GM18517 (cell line): ENCODE results near the gene GOLPH3.
"Not testable (repeated sequence)": the region's sequence is repeated elsewhere in the genome, so short reads cannot be mapped to it uniquely, and the experiment has no call there.

Source experiments
- ATAC-seq: cut with Tn5 transposase; IDR thresholded peaks from one replicate; pipeline ENCODE4 v1.9.1; 2021; ENCODE audit warnings: mild to moderate bottlenecking, moderate library complexity; ENCODE audit not compliant: unreplicated experiment

GOLPH3 gene

GRCh38 chr5:32138839-32139493 is 35.2 kb downstream of the GOLPH3 start:
- ATAC-seq, result no peak

GRCh38 chr5:32136342-32136741 is 37.8 kb downstream of the GOLPH3 start:
- no peak for ATAC-seq

- no peak for ATAC-seq
Observed at GRCh38 chr5:32135086-32135485, 39.0 kb downstream of the GOLPH3 start.

GRCh38 chr5:32132757-32133156 is 41.4 kb downstream of the GOLPH3 start:
- no peak for ATAC-seq

GRCh38 chr5:32131604-32132003 is 42.5 kb downstream of the GOLPH3 start:
- no peak for ATAC-seq

GRCh38 chr5:32130865-32131264 is 43.3 kb downstream of the GOLPH3 start:
- ATAC-seq, result no peak

- no peak for ATAC-seq
Observed at GRCh38 chr5:32129074-32129598, 45.0 kb downstream of the GOLPH3 start.

- no peak for ATAC-seq
Observed at GRCh38 chr5:32127711-32128110, 46.4 kb downstream of the GOLPH3 start.

- no peak for ATAC-seq
Observed at GRCh38 chr5:32126691-32127090, 47.4 kb downstream of the GOLPH3 start.

- ATAC-seq, result no peak
Observed at GRCh38 chr5:32123889-32124676, 50.0 kb downstream of the GOLPH3 start.

- no peak for ATAC-seq
Observed at GRCh38 chr5:32123058-32123805, 50.9 kb downstream of the GOLPH3 start.

GRCh38 chr5:32118922-32119321 is 55.2 kb downstream of the GOLPH3 start:
- ATAC-seq, result not testable (repeated sequence)

- no peak for ATAC-seq
Observed at GRCh38 chr5:32116574-32117313, 57.4 kb downstream of the GOLPH3 start.

- ATAC-seq, result no peak
Observed at GRCh38 chr5:32115985-32116384, 58.1 kb downstream of the GOLPH3 start.

GRCh38 chr5:32110111-32110696 is 63.9 kb downstream of the GOLPH3 start:
- ATAC-seq, result no peak

GRCh38 chr5:32109236-32109635 is 64.9 kb downstream of the GOLPH3 start:
- no peak for ATAC-seq

- no peak for ATAC-seq
Observed at GRCh38 chr5:32108167-32108566, 66.0 kb downstream of the GOLPH3 start.

GRCh38 chr5:32107291-32107690 is 66.8 kb downstream of the GOLPH3 start:
- no peak for ATAC-seq

- no peak for ATAC-seq
Observed at GRCh38 chr5:32103521-32103920, 70.6 kb downstream of the GOLPH3 start.

- no peak for ATAC-seq
Observed at GRCh38 chr5:32102254-32102986, 71.7 kb downstream of the GOLPH3 start.
